Prostate gland (tissue), 2 donors: ENCODE results near the gene KCNK18. TPM values are rescaled to one million over a fixed set of nuclear protein-coding genes. Genes with fewer than 3 reads are reported as not detected.

Experiments used
- DNase-seq: peaks from one replicate; pipeline ENCODE4 v3.0.0-alpha.2; 2019; ENCODE audit warnings: low spot score
- H3K27ac ChIP-seq, 2 donors: fragments of 200-600 bp; sonication (generic); 2 replicates each; pipeline ENCODE4 v1.5.1; 2017 to 2019
- H3K27me3 ChIP-seq: fragments of 200-600 bp; sonication (generic); replicated peaks from 2 replicates; pipeline ENCODE4 v1.5.1; 2019; ENCODE audit not compliant: insufficient read depth
- H3K36me3 ChIP-seq, 2 donors: fragments of 200-600 bp; sonication (generic); 1 replicate in 1 of 2; 2 replicates in 1 of 2; pipeline versions ENCODE4 v1.5.1 to v1.8.1; 2017 to 2019
- H3K4me1 ChIP-seq: fragments of 200-600 bp; sonication (generic); replicated peaks from 2 replicates; pipeline ENCODE4 v1.5.1; 2019
- H3K4me3 ChIP-seq, 2 donors: fragments of 200-600 bp; sonication (generic); 2 replicates each; pipeline ENCODE4 v1.5.1; 2017 to 2019
- H3K9me3 ChIP-seq: fragments of 200-600 bp; sonication (generic); 2 replicates; pipeline ENCODE4 v1.5.1; 2017
- POLR2A ChIP-seq: fragments of 450-650 bp; IDR thresholded peaks from one replicate; pipeline ENCODE4 v1.6.1; 2016; ENCODE audit warnings: antibody characterized with exemption, mild to moderate bottlenecking
- POLR2AphosphoS5 ChIP-seq: sonication (generic); formaldehyde crosslinking; IDR thresholded peaks from one replicate; pipeline ENCODE4 v1.6.1; 2017; ENCODE audit warnings: antibody characterized with exemption
- WGBS: methylation state at CpG from one replicate; pipeline ENCODE4 v1.1.5; 2018; 5-methylcytosine and 5-hydroxymethylcytosine counted together
- intact Hi-C: fragments of 100-400 bp; cut with DNase I; formaldehyde crosslinking; loops from one replicate; pipeline ENCODE4 v1.14.2; 2022
- total RNA-seq, 2 donors: library from RNA; depleted of rRNA; stranded (reverse); fragments of >200 nt; gene quantifications; one replicate each; pipeline ENCODE4 v1.1.0, GENCODE V29; 2016
- TF ChIP-seq, protein P1 (sequence below), 4 experiments: fragments of 200-600 bp in 2 of 4; fragments of 450-650 bp in 2 of 4; sonication (generic) in 2 of 4; IDR thresholded peaks; 1 replicate in 3 of 4; 2 replicates in 1 of 4; pipeline ENCODE4 v1.5.1; 2016 to 2019; ENCODE audit warnings: antibody characterized with exemption in 4 of 4, mild to moderate bottlenecking in 2 of 4, moderate library complexity in 2 of 4

KCNK18 gene
- total RNA-seq, 2 donors from 2014 or later, result not detected

- no peak for DNase-seq
- 10% methylated on average over 5 of the region's 5 CpGs for WGBS
- Histone ChIP-seq H3K27me3 (peaks cover 50% of the 10 kb centered on the region), H3K36me3 (no peaks in the 10 kb centered on the region), H3K4me1 (no peaks in the 10 kb centered on the region), H3K4me3 (no peak overlapping the region), H3K27ac (no peak overlapping the region), H3K9me3 (no peaks in the 10 kb centered on the region)
- intact Hi-C loops, result no loop called here
- TF ChIP-seq POLR2AphosphoS5 (no peak), POLR2A (no peak)
- TF ChIP-seq, protein P1, sequence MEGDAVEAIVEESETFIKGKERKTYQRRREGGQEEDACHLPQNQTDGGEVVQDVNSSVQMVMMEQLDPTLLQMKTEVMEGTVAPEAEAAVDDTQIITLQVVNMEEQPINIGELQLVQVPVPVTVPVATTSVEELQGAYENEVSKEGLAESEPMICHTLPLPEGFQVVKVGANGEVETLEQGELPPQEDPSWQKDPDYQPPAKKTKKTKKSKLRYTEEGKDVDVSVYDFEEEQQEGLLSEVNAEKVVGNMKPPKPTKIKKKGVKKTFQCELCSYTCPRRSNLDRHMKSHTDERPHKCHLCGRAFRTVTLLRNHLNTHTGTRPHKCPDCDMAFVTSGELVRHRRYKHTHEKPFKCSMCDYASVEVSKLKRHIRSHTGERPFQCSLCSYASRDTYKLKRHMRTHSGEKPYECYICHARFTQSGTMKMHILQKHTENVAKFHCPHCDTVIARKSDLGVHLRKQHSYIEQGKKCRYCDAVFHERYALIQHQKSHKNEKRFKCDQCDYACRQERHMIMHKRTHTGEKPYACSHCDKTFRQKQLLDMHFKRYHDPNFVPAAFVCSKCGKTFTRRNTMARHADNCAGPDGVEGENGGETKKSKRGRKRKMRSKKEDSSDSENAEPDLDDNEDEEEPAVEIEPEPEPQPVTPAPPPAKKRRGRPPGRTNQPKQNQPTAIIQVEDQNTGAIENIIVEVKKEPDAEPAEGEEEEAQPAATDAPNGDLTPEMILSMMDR (IDR thresholded peaks at IDR 0.05), result no peak
Observed at GRCh38 chr10:117160567-117160966, 36.7 kb upstream of the KCNK18 start.

DNA sequence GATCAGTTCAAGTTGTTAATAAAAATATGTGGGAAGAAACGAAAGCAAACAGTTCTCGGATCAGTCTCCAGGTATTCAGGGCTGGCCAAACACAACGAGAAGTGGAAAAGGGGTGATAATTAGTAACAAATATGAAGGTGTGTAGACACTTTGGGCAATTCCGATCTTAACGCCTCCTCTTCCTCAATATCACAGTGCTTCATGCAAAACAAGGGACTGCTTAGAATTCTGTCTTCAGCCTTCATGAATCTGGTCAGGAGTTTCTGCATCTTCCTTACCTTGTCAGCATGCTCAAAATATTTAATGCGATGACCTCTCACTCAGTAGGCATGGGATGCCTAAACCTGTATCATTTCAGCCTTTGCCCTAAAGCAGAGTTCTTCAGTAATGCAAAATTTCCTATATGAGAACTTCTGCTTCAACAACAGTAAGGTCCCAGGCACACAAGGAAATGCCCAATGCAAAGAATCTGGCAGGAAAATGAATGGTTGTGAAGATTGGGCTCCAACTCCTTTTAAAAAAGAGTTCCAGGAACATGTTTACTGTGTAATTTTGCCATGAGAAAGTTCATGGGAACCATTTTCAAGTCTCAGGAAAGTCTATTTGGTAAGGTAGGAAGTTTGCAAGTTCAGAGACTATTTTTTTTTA lies 35.8 kb upstream of the KCNK18 start:
- peaks cover 55% of the 10 kb centered on the region for H3K27me3 ChIP-seq

DNA sequence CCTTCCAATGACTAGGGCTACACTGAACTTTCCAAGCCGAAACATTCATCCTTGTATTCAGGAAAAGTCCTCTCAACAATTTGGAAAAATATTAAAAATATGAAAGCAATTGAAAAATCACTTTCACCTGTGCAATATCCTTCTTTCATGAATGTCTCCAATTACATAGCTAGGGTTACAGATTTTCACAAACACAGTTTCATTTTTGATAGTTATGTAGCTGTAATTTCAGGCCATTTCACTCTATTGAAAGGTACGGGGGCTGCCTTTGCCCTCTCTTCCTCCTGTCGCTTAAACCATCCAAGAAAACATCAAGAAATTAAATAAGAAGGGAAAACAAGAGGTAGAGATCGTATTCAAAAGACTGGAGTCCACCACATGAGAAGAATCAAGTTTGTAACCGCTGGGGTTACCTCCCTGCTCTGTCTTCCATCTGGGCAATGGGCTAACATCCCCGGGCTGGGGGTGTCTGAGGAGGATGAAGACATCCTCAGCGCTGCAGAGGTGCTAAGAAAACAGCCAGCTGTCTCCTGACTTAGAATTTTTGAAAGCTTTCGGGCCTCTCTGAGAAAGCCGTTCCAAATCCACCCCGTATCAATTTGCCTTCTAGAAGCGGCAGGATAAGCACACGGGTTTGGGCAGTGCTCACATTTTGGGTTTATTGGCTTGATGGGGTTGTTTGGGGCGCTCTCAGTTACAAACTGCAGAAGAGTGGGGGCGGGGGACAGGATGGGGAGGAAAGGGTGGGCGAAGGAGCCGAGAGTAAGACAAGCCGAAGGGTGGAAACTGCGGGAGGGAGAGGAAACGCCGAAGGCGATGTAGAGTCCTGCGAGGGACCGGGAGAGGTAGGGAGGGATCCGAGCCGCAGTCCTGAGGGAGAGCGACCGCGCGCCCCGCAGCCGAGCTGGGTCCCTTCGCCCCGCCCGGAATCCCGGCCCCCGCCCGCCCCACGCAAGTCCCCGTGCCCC lies 34.9 kb upstream of the KCNK18 start:
- Histone ChIP-seq H3K36me3 (no peaks in the 10 kb centered on the region), H3K27ac (no peak overlapping the region), H3K27me3 (peaks cover 60% of the 10 kb centered on the region), H3K4me3 (no peak overlapping the region), H3K9me3 (no peaks in the 10 kb centered on the region), H3K4me1 (no peaks in the 10 kb centered on the region)
- no peak for TF ChIP-seq POLR2AphosphoS5
- TF ChIP-seq POLR2A, result no peak
- TF ChIP-seq, protein P1 (IDR thresholded peaks at IDR 0.05), result no peak
- intact Hi-C loops, result no loop called here
- DNase-seq, result no peak
- 4% methylated on average over 39 of the region's 39 CpGs for WGBS

More for the DNA sequence above, 35.8 kb upstream of the KCNK18 start:
- DNase-seq, result no peak
- intact Hi-C loops, result no loop called here
- Histone ChIP-seq H3K36me3 (no peaks in the 10 kb centered on the region), H3K9me3 (no peaks in the 10 kb centered on the region), H3K4me3 (no peak overlapping the region), H3K27ac (no peak overlapping the region), H3K4me1 (no peaks in the 10 kb centered on the region)
- TF ChIP-seq, protein P1 (IDR thresholded peaks at IDR 0.05), result no peak
- TF ChIP-seq POLR2AphosphoS5 (no peak), POLR2A (no peak)
- WGBS, result 7% methylated on average over 6 of the region's 6 CpGs

- Histone ChIP-seq H3K27ac (no peak overlapping the region), H3K27me3 (peaks cover 67% of the 10 kb centered on the region), H3K36me3 (no peaks in the 10 kb centered on the region), H3K9me3 (no peaks in the 10 kb centered on the region), H3K4me3 (no peak overlapping the region), H3K4me1 (no peaks in the 10 kb centered on the region)
- no peak for DNase-seq
- intact Hi-C loops, result no loop called here
- WGBS, result 3% methylated on average over 17 of the region's 82 CpGs
- TF ChIP-seq, protein P1 (IDR thresholded peaks at IDR 0.05), result no peak
- no peak for TF ChIP-seq POLR2AphosphoS5
- no peak for TF ChIP-seq POLR2A
Observed at GRCh38 chr10:117163061-117163953, 34.0 kb upstream of the KCNK18 start.
